Measurements from ENCODE around the gene DDC. TPM values are rescaled to one million over a fixed set of nuclear protein-coding genes. Genes with fewer than 3 reads are reported as not detected.
A peak's percentile ranks its signal among the peaks of the same experiment; 100 is the strongest.

The DDC gene, protein sequence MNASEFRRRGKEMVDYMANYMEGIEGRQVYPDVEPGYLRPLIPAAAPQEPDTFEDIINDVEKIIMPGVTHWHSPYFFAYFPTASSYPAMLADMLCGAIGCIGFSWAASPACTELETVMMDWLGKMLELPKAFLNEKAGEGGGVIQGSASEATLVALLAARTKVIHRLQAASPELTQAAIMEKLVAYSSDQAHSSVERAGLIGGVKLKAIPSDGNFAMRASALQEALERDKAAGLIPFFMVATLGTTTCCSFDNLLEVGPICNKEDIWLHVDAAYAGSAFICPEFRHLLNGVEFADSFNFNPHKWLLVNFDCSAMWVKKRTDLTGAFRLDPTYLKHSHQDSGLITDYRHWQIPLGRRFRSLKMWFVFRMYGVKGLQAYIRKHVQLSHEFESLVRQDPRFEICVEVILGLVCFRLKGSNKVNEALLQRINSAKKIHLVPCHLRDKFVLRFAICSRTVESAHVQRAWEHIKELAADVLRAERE
- not detected for total RNA-seq

DNA sequence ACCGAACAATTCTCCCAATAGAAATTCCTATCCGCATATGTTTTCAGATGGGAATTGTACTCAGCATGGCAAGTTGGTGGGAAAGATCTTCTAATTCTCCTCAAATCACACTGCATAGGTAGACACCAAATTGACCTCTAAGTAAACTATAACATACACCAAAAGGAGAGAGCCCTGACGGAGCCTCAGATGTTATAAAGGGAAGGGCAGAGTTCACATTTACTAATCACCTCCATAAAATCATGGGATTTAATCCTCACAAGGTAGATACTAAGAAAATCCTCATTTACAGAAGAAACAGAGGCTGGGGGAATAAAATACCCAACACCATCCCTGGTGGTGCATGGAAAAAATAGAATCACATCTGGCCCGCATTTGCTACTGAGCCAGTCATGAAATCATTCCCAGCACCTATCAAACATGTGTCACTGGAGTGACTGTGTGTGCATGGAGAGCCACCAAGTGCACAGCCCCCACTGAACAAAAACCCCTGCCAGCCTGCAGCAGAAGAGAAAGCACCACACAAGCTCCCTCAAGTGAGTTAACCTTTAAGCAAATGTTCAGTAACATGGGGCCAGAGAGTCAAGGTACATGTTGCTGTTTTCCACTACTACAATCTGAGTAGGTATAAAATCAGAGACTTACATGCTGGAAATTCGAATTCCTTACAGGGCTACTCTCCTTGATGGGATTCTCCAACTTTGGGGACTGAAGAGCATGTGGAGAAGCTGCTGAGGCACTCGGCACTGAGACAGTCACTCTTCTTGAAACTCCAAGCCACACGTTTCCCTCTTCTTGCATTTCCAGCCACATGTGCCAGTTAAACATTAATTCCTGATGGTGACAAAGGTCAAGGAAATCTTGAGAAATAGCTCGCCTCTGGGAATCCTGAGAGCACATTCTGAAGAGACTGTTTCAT is at the start of gene DDC:
Gene DDC, minus strand, starts transcription at position 766 of the 919 bp plus-strand sequence. CDS start 21,320 bp downstream, outside the sequence.
- Histone ChIP-seq H3K4me1 (no peaks in the 10 kb centered on the region), H3K27ac (no peak within 1 kb of the TSS), H3K4me3 (no peak within 1 kb of the TSS), H3K27me3 (no peaks in the 10 kb centered on the region), H3K9me3 (no peaks in the 10 kb centered on the region), H3K36me3 (no peaks in the 10 kb centered on the region)
- TF ChIP-seq, protein P1, sequence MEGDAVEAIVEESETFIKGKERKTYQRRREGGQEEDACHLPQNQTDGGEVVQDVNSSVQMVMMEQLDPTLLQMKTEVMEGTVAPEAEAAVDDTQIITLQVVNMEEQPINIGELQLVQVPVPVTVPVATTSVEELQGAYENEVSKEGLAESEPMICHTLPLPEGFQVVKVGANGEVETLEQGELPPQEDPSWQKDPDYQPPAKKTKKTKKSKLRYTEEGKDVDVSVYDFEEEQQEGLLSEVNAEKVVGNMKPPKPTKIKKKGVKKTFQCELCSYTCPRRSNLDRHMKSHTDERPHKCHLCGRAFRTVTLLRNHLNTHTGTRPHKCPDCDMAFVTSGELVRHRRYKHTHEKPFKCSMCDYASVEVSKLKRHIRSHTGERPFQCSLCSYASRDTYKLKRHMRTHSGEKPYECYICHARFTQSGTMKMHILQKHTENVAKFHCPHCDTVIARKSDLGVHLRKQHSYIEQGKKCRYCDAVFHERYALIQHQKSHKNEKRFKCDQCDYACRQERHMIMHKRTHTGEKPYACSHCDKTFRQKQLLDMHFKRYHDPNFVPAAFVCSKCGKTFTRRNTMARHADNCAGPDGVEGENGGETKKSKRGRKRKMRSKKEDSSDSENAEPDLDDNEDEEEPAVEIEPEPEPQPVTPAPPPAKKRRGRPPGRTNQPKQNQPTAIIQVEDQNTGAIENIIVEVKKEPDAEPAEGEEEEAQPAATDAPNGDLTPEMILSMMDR (IDR thresholded peaks at IDR 0.05): no peak
- no peak for DNase-seq (ENCODE audit: low spot score)

- no peaks in the 10 kb centered on the region for H3K9me3 ChIP-seq
- no peaks in the 10 kb centered on the region for H3K27me3 ChIP-seq
- H3K36me3 ChIP-seq: peaks cover 56% of the 10 kb centered on the region
- H3K27ac ChIP-seq: no peak overlapping the region
- H3K4me1 ChIP-seq: peaks cover 0 to 6% of the 10 kb centered on the region in 2 donors
- TF ChIP-seq, protein P1 (IDR thresholded peaks at IDR 0.05): no peak
- H3K4me3 ChIP-seq: no peak overlapping the region
- DNase-seq (ENCODE audit: low spot score): no peak
Measured at GRCh38 chr7:50613473-50613872, 48.3 kb upstream of the DDC start.

GRCh38 chr7:50612704-50613103 is 47.5 kb upstream of the DDC start:
- H3K27ac ChIP-seq: no peak overlapping the region
- no peaks in the 10 kb centered on the region for H3K9me3 ChIP-seq
- DNase-seq (ENCODE audit: low spot score): no peak
- TF ChIP-seq, protein P1 (IDR thresholded peaks at IDR 0.05): no peak
- no peak overlapping the region for H3K4me3 ChIP-seq
- H3K27me3 ChIP-seq: no peaks in the 10 kb centered on the region
- peaks cover 0 to 6% of the 10 kb centered on the region in 2 donors for H3K4me1 ChIP-seq
- H3K36me3 ChIP-seq: peaks cover 56% of the 10 kb centered on the region

- DNase-seq (ENCODE audit: low spot score): no peak
- Histone ChIP-seq H3K27ac (no peak overlapping the region), H3K36me3 (peaks cover 61% of the 10 kb centered on the region), H3K4me3 (no peak overlapping the region), H3K4me1 (peaks cover 0 to 6% of the 10 kb centered on the region in 2 donors), H3K27me3 (no peaks in the 10 kb centered on the region), H3K9me3 (no peaks in the 10 kb centered on the region)
- TF ChIP-seq, protein P1 (IDR thresholded peaks at IDR 0.05): no peak
Measured at GRCh38 chr7:50610521-50611277, 45.5 kb upstream of the DDC start.

DNA sequence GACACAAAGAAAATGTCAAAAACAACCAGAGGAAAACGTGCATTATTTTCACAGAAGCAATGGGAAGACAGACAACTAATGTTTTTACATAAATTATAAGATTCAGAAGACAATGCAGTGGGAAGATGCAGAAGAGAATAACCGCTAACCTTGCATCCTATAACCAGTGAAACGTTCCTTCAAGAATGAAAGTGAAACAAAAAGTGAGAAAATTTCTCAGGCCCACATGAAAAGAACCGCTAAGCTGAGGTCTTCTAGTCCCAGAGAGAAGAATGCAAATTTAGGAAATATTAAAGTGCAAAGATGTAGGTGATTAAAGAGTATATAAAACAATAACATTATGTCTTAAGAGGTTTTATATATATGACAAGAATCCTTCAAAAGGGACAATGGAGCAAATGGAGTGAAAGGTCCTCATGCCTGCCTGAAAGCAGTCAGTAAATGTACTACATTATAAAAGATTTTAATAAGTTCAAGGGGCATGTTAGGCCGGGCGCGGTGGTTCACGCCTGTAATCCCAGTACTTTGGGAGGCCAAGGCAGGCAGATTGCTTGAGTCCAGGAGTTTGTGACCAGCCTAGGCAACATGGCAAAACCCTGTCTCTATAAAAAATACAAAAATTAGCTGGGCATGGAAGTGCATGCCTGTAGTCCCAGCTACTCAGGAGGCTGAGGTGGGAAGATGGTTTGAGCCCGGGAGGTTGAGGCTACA is 43.1 kb upstream of the DDC start:
- H3K27ac ChIP-seq: no peak overlapping the region

More for the DNA sequence above, 43.1 kb upstream of the DDC start:
- peaks cover 65% of the 10 kb centered on the region for H3K36me3 ChIP-seq
- no peaks in the 10 kb centered on the region for H3K4me1 ChIP-seq
- H3K27me3 ChIP-seq: no peaks in the 10 kb centered on the region
- no peaks in the 10 kb centered on the region for H3K9me3 ChIP-seq
- TF ChIP-seq, protein P1 (IDR thresholded peaks at IDR 0.05): no peak
- DNase-seq (ENCODE audit: low spot score): peak; percentile 50
- H3K4me3 ChIP-seq: no peak overlapping the region
